Sigmoid colon (tissue), 7 donors: ENCODE results near the gene NTPCR. TPM values are rescaled to one million over a fixed set of nuclear protein-coding genes. Genes with fewer than 3 reads are reported as not detected.

Experiments used
- DNase-seq: peaks from one replicate; pipeline ENCODE4 v3.0.0-alpha.2; 2019
- H3K27ac ChIP-seq, 4 donors: fragments of 200-600 bp; sonication (generic); one replicate each; pipeline ENCODE4 v1.5.1; 2016 to 2019; ENCODE audit warnings: mild to moderate bottlenecking in 1 of 4
- H3K27me3 ChIP-seq, 3 donors: fragments of 200-600 bp; sonication (generic); one replicate each; pipeline ENCODE4 v1.5.1; 2019; ENCODE audit warnings: mild to moderate bottlenecking in 1 of 3
- H3K36me3 ChIP-seq, 4 donors: fragments of 200-600 bp; sonication (generic); one replicate each; pipeline ENCODE4 v1.5.1; 2016 to 2019
- H3K4me1 ChIP-seq, 4 donors: fragments of 200-600 bp; sonication (generic); one replicate each; pipeline ENCODE4 v1.5.1; 2017 to 2019
- H3K4me3 ChIP-seq, 4 donors: fragments of 200-600 bp; sonication (generic); one replicate each; pipeline ENCODE4 v1.5.1; 2017 to 2019; ENCODE audit warnings: mild to moderate bottlenecking in 2 of 4, moderate library complexity in 1 of 4
- H3K9me3 ChIP-seq, 4 donors: fragments of 200-600 bp in 3 of 4; sonication (generic) in 3 of 4; one replicate each; pipeline versions ENCODE4 v1.5.1 to v1.6.1; 2013 to 2019
- CTCF ChIP-seq, 4 experiments: fragments of 450-650 bp in 3 of 4; fragments of 200-600 bp in 1 of 4; IDR thresholded peaks; one replicate each; pipeline ENCODE4 v1.5.1; 2016 to 2019; ENCODE audit warnings: antibody characterized with exemption in 4 of 4, mild to moderate bottlenecking in 3 of 4, moderate library complexity in 2 of 4
- EP300 ChIP-seq, 4 donors: sonication (generic); formaldehyde crosslinking; IDR thresholded peaks; one replicate each; pipeline ENCODE4 v1.6.1; 2017; ENCODE audit warnings: antibody characterized with exemption in 4 of 4
- POLR2A ChIP-seq, 2 donors: fragments of 450-650 bp; IDR thresholded peaks; one replicate each; pipeline ENCODE4 v1.6.1; 2016; ENCODE audit warnings: antibody characterized with exemption in 2 of 2, mild to moderate bottlenecking in 2 of 2, moderate library complexity in 2 of 2
- POLR2AphosphoS5 ChIP-seq, 4 donors: sonication (generic); formaldehyde crosslinking; IDR thresholded peaks; one replicate each; pipeline ENCODE4 v1.6.1; 2017; ENCODE audit warnings: antibody characterized with exemption in 4 of 4
- WGBS, 2 donors: extraction: QIAGEN DNeasy Blood & Tissue Kit; methylation state at CpG; one replicate each; pipeline ENCODE4 v1.1.7; 2013; 5-methylcytosine and 5-hydroxymethylcytosine counted together
- intact Hi-C: fragments of 100-400 bp; cut with DNase I; formaldehyde crosslinking; loops from one replicate; pipeline ENCODE4 v1.15.1; 2023
- polyA plus RNA-seq, 3 donors: library from polyadenylated mRNA; stranded (reverse); fragments of 200-250 nt; gene quantifications; one replicate each; pipeline ENCODE4 v1.2.3, GENCODE V29; 2013
- total RNA-seq, 4 donors: library from RNA; depleted of rRNA; stranded (reverse); fragments of >200 nt; gene quantifications; one replicate each; pipeline ENCODE4 v1.1.0, GENCODE V29; 2016
- donor health status: healthy with polysubstance abuse.
- donor health status: Bipolar disorder and iron deficiency.
- donor health status: healthy.

NTPCR gene
- total and polyA plus RNA-seq, 7 donors: 20.5 to 100 (median 43.2) TPM

- WGBS, 2 donors: 85 to 94% methylated on average over 8 of the region's 8 CpGs
- intact Hi-C loops: no loop called here
Measured at GRCh38 chr1:232942413-232943294, 7.8 kb upstream of the NTPCR start.

GRCh38 chr1:232943679-232944252 is 6.6 kb upstream of the NTPCR start:
- intact Hi-C loops: no loop called here
- Histone ChIP-seq H3K4me1 (no peaks in the 10 kb centered on the region), H3K4me3 (no peak overlapping the region), H3K27ac (no peak overlapping the region), H3K27me3 (no peaks in the 10 kb centered on the region), H3K9me3 (no peaks in the 10 kb centered on the region), H3K36me3 (no peaks in the 10 kb centered on the region)
- TF ChIP-seq POLR2AphosphoS5 (IDR thresholded peaks at IDR 0.05) (no peak), POLR2A (IDR thresholded peaks at IDR 0.05) (no peak), CTCF (IDR thresholded peaks at IDR 0.05) (no peak), EP300 (IDR thresholded peaks at IDR 0.05) (no peak)
- WGBS, 2 donors: 56 to 74% methylated on average over 9 of the region's 9 CpGs
- DNase-seq: no peak

More at GRCh38 chr1:232942413-232943294, 7.8 kb upstream of the NTPCR start:
- H3K27ac ChIP-seq: no peak overlapping the region
- H3K36me3 ChIP-seq: no peaks in the 10 kb centered on the region
- no peaks in the 10 kb centered on the region for H3K4me1 ChIP-seq
- H3K9me3 ChIP-seq: no peaks in the 10 kb centered on the region
- H3K4me3 ChIP-seq: no peak overlapping the region
- H3K27me3 ChIP-seq: no peaks in the 10 kb centered on the region
- TF ChIP-seq POLR2AphosphoS5 (IDR thresholded peaks at IDR 0.05) (no peak), EP300 (IDR thresholded peaks at IDR 0.05) (no peak), POLR2A (IDR thresholded peaks at IDR 0.05) (no peak), CTCF (IDR thresholded peaks at IDR 0.05) (no peak)
- DNase-seq: no peak

- no peaks in the 10 kb centered on the region for H3K9me3 ChIP-seq
- DNase-seq: no peak
- intact Hi-C loops: no loop called here
- TF ChIP-seq POLR2AphosphoS5 (IDR thresholded peaks at IDR 0.05) (no peak), POLR2A (IDR thresholded peaks at IDR 0.05) (no peak)
- H3K4me3 ChIP-seq: no peak overlapping the region
- no peaks in the 10 kb centered on the region for H3K4me1 ChIP-seq
- WGBS, 2 donors: 79 to 84% methylated on average over 5 of the region's 5 CpGs
- H3K36me3 ChIP-seq: no peaks in the 10 kb centered on the region
- no peaks in the 10 kb centered on the region for H3K27me3 ChIP-seq
- no peak overlapping the region for H3K27ac ChIP-seq
Measured at GRCh38 chr1:232944347-232944746, 6.1 kb upstream of the NTPCR start.

- 50 to 84% methylated on average over 5 of the region's 5 CpGs for WGBS, 2 donors
- peak overlapping the region; percentile 75 to 99 (median 94) for H3K4me3 ChIP-seq
- no peak for TF ChIP-seq POLR2AphosphoS5 (IDR thresholded peaks at IDR 0.05)
- TF ChIP-seq EP300 (IDR thresholded peaks at IDR 0.05): no peak
- no peak for TF ChIP-seq CTCF (IDR thresholded peaks at IDR 0.05)
- no peak for TF ChIP-seq POLR2A (IDR thresholded peaks at IDR 0.05)
- no peaks in the 10 kb centered on the region for H3K9me3 ChIP-seq
- H3K36me3 ChIP-seq: no peaks in the 10 kb centered on the region
- DNase-seq: no peak
- H3K27me3 ChIP-seq: no peaks in the 10 kb centered on the region
- peak overlapping the region; percentile 79 to 84 (median 82) for H3K27ac ChIP-seq
- H3K4me1 ChIP-seq: peaks cover 0 to 23% (median 14%) of the 10 kb centered on the region in 4 donors
- intact Hi-C loops: loop anchor here (2.0 to 10.0 kb wide), 2 partner anchors 145 to 319 kb away; partner anchors contain the start of genes MAP10 and SIPA1L2
Measured at GRCh38 chr1:232949636-232950196, 695 bp upstream of the NTPCR start.

GRCh38 chr1:232951180-232951579 is 769 bp downstream of the NTPCR start:
- Histone ChIP-seq H3K4me3 (peak overlapping the region; percentile 75 to 99 (median 94)), H3K9me3 (no peaks in the 10 kb centered on the region), H3K27ac (peak overlapping the region in 3 of 4 donors; percentile 79 to 84 (median 82)), H3K36me3 (peaks cover 0 to 9% (median 0%) of the 10 kb centered on the region in 4 donors), H3K4me1 (peaks cover 0 to 23% (median 14%) of the 10 kb centered on the region in 4 donors), H3K27me3 (no peaks in the 10 kb centered on the region)
- intact Hi-C loops: loop anchor here (2.0 to 10.0 kb wide), 2 partner anchors 146 to 320 kb away; partner anchors contain the start of genes MAP10 and SIPA1L2
- no peak for DNase-seq
- 6 to 15% methylated on average over 5 of the region's 5 CpGs for WGBS, 2 donors
- TF ChIP-seq POLR2A (IDR thresholded peaks at IDR 0.05): no peak
- TF ChIP-seq POLR2AphosphoS5 (IDR thresholded peaks at IDR 0.05): no peak
- TF ChIP-seq EP300 (IDR thresholded peaks at IDR 0.05): no peak
- TF ChIP-seq CTCF (IDR thresholded peaks at IDR 0.05): no peak
